ENCODE measurements around the gene MFSD6. TPM values are rescaled to one million over a fixed set of nuclear protein-coding genes. Genes with fewer than 3 reads are reported as not detected.

MFSD6 gene
- total and polyA plus RNA-seq, 4 donors, result 11.7 to 61.7 (median 37.4) TPM

DNA sequence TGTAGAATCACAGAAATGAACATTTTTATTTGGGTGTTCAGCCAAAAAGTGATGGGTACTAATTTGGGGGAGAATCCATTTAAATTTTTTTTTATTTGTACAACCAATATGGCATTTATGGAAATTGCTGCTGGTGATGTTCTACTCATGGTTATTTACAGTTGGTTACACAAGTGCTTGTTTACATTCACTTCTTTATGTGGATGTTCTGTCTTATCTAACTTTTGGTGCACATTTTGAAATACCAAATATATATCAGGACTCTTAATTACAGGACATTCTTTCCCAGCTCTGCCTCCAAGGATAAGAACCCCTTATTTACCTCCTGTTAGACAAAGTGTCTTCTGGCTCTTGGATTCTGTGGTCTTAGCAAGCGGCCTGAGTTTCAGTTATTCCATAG, 91.1 kb downstream of the MFSD6 start:
- Histone ChIP-seq H3K4me3 (no peak overlapping the region), H3K9me3 (ENCODE audit: control insufficient read depth in 4 of 4, insufficient read depth in 3 of 4, low read length in 3 of 4) (no peaks in the 10 kb centered on the region), H3K27ac (ENCODE audit: low read depth in 1 of 2, low read length in 1 of 2) (no peak overlapping the region), H3K4me1 (ENCODE audit: control insufficient read depth in 5 of 5, insufficient read depth in 5 of 5, low read length in 5 of 5) (peaks cover 0 to 5% (median 0%) of the 10 kb centered on the region in 5 donors), H3K36me3 (ENCODE audit: control insufficient read depth in 4 of 4, insufficient read depth in 4 of 4, low read length in 4 of 4) (peaks cover 4 to 12% (median 7%) of the 10 kb centered on the region in 4 donors), H3K9ac (ENCODE audit: insufficient read depth in 1 of 2, low read length in 2 of 2) (no peak overlapping the region), H3K27me3 (ENCODE audit: control insufficient read depth in 3 of 3, insufficient read depth in 3 of 3, low read length in 2 of 3) (no peaks in the 10 kb centered on the region)
- 97 to 100% methylated on average over 1 of the region's 1 CpG for WGBS, 2 donors
- no peak for ATAC-seq (ENCODE audit: insufficient read depth, low FRiP score)
- no peak for DNase-seq
- TF ChIP-seq, protein P1, sequence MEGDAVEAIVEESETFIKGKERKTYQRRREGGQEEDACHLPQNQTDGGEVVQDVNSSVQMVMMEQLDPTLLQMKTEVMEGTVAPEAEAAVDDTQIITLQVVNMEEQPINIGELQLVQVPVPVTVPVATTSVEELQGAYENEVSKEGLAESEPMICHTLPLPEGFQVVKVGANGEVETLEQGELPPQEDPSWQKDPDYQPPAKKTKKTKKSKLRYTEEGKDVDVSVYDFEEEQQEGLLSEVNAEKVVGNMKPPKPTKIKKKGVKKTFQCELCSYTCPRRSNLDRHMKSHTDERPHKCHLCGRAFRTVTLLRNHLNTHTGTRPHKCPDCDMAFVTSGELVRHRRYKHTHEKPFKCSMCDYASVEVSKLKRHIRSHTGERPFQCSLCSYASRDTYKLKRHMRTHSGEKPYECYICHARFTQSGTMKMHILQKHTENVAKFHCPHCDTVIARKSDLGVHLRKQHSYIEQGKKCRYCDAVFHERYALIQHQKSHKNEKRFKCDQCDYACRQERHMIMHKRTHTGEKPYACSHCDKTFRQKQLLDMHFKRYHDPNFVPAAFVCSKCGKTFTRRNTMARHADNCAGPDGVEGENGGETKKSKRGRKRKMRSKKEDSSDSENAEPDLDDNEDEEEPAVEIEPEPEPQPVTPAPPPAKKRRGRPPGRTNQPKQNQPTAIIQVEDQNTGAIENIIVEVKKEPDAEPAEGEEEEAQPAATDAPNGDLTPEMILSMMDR (IDR thresholded peaks at IDR 0.05; ENCODE audit: control extremely low read depth, extremely low read depth), result no peak

DNA sequence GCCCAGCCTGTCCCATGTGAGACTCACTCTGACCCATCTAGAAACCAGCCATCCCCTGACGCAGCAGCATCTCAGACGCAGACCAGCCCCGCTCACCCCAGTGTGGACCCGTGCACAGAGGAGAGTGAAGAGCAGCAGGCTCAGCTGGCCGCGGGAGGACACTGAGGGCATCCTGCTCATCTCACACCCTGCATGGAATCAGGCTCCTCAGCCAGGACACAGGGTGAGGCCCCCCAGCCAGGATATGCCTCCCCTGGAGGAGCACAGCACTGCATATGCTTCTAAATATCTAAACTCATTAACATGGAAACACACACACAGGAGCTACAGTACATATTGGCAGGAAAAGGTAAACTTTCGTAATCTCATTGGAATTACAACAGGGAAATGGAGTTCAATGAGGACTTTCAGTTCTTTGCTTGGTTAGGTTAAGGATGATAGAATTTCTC, 91.9 kb downstream of the MFSD6 start:
- Histone ChIP-seq H3K9me3 (ENCODE audit: control insufficient read depth in 4 of 4, insufficient read depth in 3 of 4, low read length in 3 of 4) (no peaks in the 10 kb centered on the region), H3K4me3 (no peak overlapping the region), H3K9ac (ENCODE audit: insufficient read depth in 1 of 2, low read length in 2 of 2) (peak overlapping the region in 1 of 2 donors; percentile 20), H3K4me1 (ENCODE audit: control insufficient read depth in 5 of 5, insufficient read depth in 5 of 5, low read length in 5 of 5) (peaks cover 0 to 5% (median 0%) of the 10 kb centered on the region in 5 donors), H3K36me3 (ENCODE audit: control insufficient read depth in 4 of 4, insufficient read depth in 4 of 4, low read length in 4 of 4) (peaks cover 5 to 12% (median 9%) of the 10 kb centered on the region in 4 donors), H3K27ac (ENCODE audit: low read depth in 1 of 2, low read length in 1 of 2) (no peak overlapping the region), H3K27me3 (ENCODE audit: control insufficient read depth in 3 of 3, insufficient read depth in 3 of 3, low read length in 2 of 3) (no peaks in the 10 kb centered on the region)
- WGBS, 2 donors, result 75 to 93% methylated on average over 7 of the region's 7 CpGs
- TF ChIP-seq, protein P1 (IDR thresholded peaks at IDR 0.05; ENCODE audit: control extremely low read depth, extremely low read depth), result no peak
- ATAC-seq (ENCODE audit: insufficient read depth, low FRiP score), result no peak
- peak in 2 of 3 donors; percentile 16 to 19 for DNase-seq

DNA sequence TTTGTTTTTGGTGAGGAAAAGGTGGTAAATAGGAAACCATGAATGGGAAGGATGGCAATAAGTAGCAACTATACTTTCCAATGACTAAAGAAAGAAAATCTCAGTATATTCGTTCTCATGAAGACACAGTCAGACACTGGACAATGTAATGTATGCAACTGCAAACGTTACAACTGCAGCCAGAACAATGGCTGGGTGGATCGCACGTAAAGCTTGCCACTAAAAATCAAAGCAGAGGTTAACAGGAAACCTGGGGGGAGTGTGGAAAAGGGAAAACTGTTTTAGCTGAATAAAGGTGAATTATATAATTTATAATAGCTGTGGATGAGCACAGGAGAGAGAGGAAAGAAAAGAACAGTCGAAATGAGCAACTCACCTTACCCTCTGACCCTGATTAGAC, 93.1 kb downstream of the MFSD6 start:
- DNase-seq, result no peak
- Histone ChIP-seq H3K4me3 (no peak overlapping the region), H3K9me3 (ENCODE audit: control insufficient read depth in 4 of 4, insufficient read depth in 3 of 4, low read length in 3 of 4) (no peaks in the 10 kb centered on the region), H3K27me3 (ENCODE audit: control insufficient read depth in 3 of 3, insufficient read depth in 3 of 3, low read length in 2 of 3) (no peaks in the 10 kb centered on the region), H3K27ac (ENCODE audit: low read depth in 1 of 2, low read length in 1 of 2) (no peak overlapping the region), H3K36me3 (ENCODE audit: control insufficient read depth in 4 of 4, insufficient read depth in 4 of 4, low read length in 4 of 4) (peaks cover 5 to 13% (median 10%) of the 10 kb centered on the region in 4 donors), H3K4me1 (ENCODE audit: control insufficient read depth in 5 of 5, insufficient read depth in 5 of 5, low read length in 5 of 5) (peaks cover 0 to 5% (median 0%) of the 10 kb centered on the region in 5 donors), H3K9ac (ENCODE audit: insufficient read depth in 1 of 2, low read length in 2 of 2) (no peak overlapping the region)
- WGBS, 2 donors, result 72 to 81% methylated on average over 5 of the region's 5 CpGs
- TF ChIP-seq, protein P1 (IDR thresholded peaks at IDR 0.05; ENCODE audit: control extremely low read depth, extremely low read depth), result no peak
- ATAC-seq (ENCODE audit: insufficient read depth, low FRiP score), result no peak

All from lung (tissue), 12 donors.